ENCODE data around the gene DNAJA1.
A peak's percentile ranks its signal among the peaks of the same experiment; 100 is the strongest.

- peak in 2 of 3 donors; percentile 50 to 91 for TF ChIP-seq POLR2A (IDR thresholded peaks at IDR 0.05)
- TF ChIP-seq CTCF (IDR thresholded peaks at IDR 0.05 in 8 of 11, conservative IDR thresholded peaks at IDR 0.05 in 3 of 11) = peak in 2 of 11 experiments; percentile 16 to 39
Measured at GRCh38 chr9:33076046-33077004, 51.3 kb downstream of the DNAJA1 start, which contains the start of gene SMU1.

Data from spleen (tissue), 7 donors.